Smooth muscle cell (in vitro differentiated cells): Measurements from ENCODE around the gene CHCHD4. TPM values are rescaled to one million over a fixed set of nuclear protein-coding genes. Genes with fewer than 3 reads are reported as not detected.

Source experiments
- DNase-seq: peaks from one replicate; lab custom pipeline; 2025; ENCODE audit not compliant: unreplicated experiment; lab: John Stamatoyannopoulos, UW
- H2AFZ ChIP-seq: fragments of 200-600 bp; sonication (generic); 2 replicates; pipeline ENCODE4 v1.6.0; 2016; ENCODE audit warnings: antibody characterized with exemption, low read depth, mild to moderate bottlenecking
- H3F3A ChIP-seq: fragments of 200-600 bp; sonication (generic); 2 replicates; pipeline ENCODE4 v1.6.0; 2017; ENCODE audit warnings: antibody characterized with exemption, low read depth
- H3K27ac ChIP-seq: fragments of 200-600 bp; sonication (generic); 2 replicates; pipeline ENCODE4 v1.5.1; 2016; ENCODE audit warnings: low read depth, mild to moderate bottlenecking
- H3K27me3 ChIP-seq: fragments of 200-600 bp; sonication (generic); 2 replicates; pipeline ENCODE4 v1.6.1; 2016; ENCODE audit warnings: low read depth, mild to moderate bottlenecking
- H3K36me3 ChIP-seq: fragments of 200-600 bp; sonication (generic); 2 replicates; pipeline ENCODE4 v1.5.1; 2016; ENCODE audit warnings: low read depth
- H3K4me1 ChIP-seq: fragments of 200-600 bp; sonication (generic); 2 replicates; pipeline ENCODE4 v1.5.1; 2016; ENCODE audit warnings: low read depth
- H3K4me2 ChIP-seq: fragments of 200-600 bp; sonication (generic); 2 replicates; pipeline ENCODE4 v1.6.0; 2016; ENCODE audit warnings: mild to moderate bottlenecking
- H3K4me3 ChIP-seq: fragments of 200-600 bp; sonication (generic); 2 replicates; pipeline ENCODE4 v1.5.1; 2016; ENCODE audit warnings: mild to moderate bottlenecking
- H3K79me2 ChIP-seq: fragments of 200-600 bp; sonication (generic); 2 replicates; pipeline ENCODE4 v1.6.0; 2016; ENCODE audit warnings: low read depth, mild to moderate bottlenecking
- H3K9ac ChIP-seq: fragments of 200-600 bp; sonication (generic); 2 replicates; pipeline ENCODE4 v1.6.0; 2016; ENCODE audit warnings: low read depth
- H3K9me3 ChIP-seq: fragments of 200-600 bp; sonication (generic); replicated peaks from 2 replicates; pipeline ENCODE4 v1.5.1; 2016; ENCODE audit warnings: low read depth
- H4K20me1 ChIP-seq: fragments of 200-600 bp; sonication (generic); 2 replicates; pipeline ENCODE4 v1.6.0; 2016; ENCODE audit warnings: low read depth
- CTCF ChIP-seq: fragments of 200-600 bp; sonication (generic); IDR thresholded peaks from 2 replicates; pipeline ENCODE4 v1.5.1; 2017; ENCODE audit warnings: borderline replicate concordance, mild to moderate bottlenecking, antibody characterized with exemption; ENCODE audit not compliant: insufficient read depth, poor library complexity, severe bottlenecking
- WGBS: methylation state at CpG from one replicate; pipeline ENCODE4 v1.1.7; 2016; ENCODE audit warnings: low lambda C conversion rate; 5-methylcytosine and 5-hydroxymethylcytosine counted together
- polyA plus RNA-seq: library from polyadenylated mRNA; unstranded; fragments of >200 nt; fragmentation: Nextera tagmentation; extraction: Ambion mirVana; gene quantifications from 2 replicates; pipeline ENCODE4 v1.2.1, GENCODE V29; 2016
- total RNA-seq: library from RNA; depleted of rRNA; stranded (reverse); fragments of >200 nt; gene quantifications from 2 replicates; pipeline ENCODE4 v1.2.3, GENCODE V29; 2014

CHCHD4 gene
- total and polyA plus RNA-seq, 2 experiments from 2014 or later, result 8.7 to 12.0 TPM

GRCh38 chr3:14132120-14132519 is 7.5 kb upstream of the CHCHD4 start:
- no peak overlapping the region for H3K4me3 ChIP-seq
- H4K20me1 ChIP-seq, result peaks cover 39% of the 10 kb centered on the region
- no peak overlapping the region for H3K27ac ChIP-seq
- WGBS, result 95% methylated on average over 8 of the region's 8 CpGs
- no peaks in the 10 kb centered on the region for H3K27me3 ChIP-seq
- no peaks in the 10 kb centered on the region for H3K4me1 ChIP-seq
- no peak for DNase-seq
- H3K36me3 ChIP-seq, result peaks cover 3% of the 10 kb centered on the region
- TF ChIP-seq CTCF, result no peak
- no peaks in the 10 kb centered on the region for H3K9me3 ChIP-seq
- no peak overlapping the region for H3K4me2 ChIP-seq
- H3F3A ChIP-seq, result no peaks in the 10 kb centered on the region
- no peak overlapping the region for H2AFZ ChIP-seq
- no peak overlapping the region for H3K9ac ChIP-seq
- H3K79me2 ChIP-seq, result peaks cover 25% of the 10 kb centered on the region

GRCh38 chr3:14131134-14131533 is 6.5 kb upstream of the CHCHD4 start:
- H3K9me3 ChIP-seq, result no peaks in the 10 kb centered on the region
- H2AFZ ChIP-seq, result no peak overlapping the region
- H3F3A ChIP-seq, result no peaks in the 10 kb centered on the region
- H3K4me1 ChIP-seq, result peaks cover 5% of the 10 kb centered on the region
- TF ChIP-seq CTCF, result no peak
- H3K4me2 ChIP-seq, result no peak overlapping the region
- H3K27ac ChIP-seq, result no peak overlapping the region
- H4K20me1 ChIP-seq, result peaks cover 48% of the 10 kb centered on the region
- peaks cover 3% of the 10 kb centered on the region for H3K36me3 ChIP-seq
- peaks cover 35% of the 10 kb centered on the region for H3K79me2 ChIP-seq
- WGBS, result 74% methylated on average over 5 of the region's 5 CpGs
- no peaks in the 10 kb centered on the region for H3K27me3 ChIP-seq
- H3K4me3 ChIP-seq, result no peak overlapping the region
- DNase-seq, result no peak
- H3K9ac ChIP-seq, result no peak overlapping the region

- peaks cover 3% of the 10 kb centered on the region for H3K36me3 ChIP-seq
- H2AFZ ChIP-seq, result no peak overlapping the region
- no peaks in the 10 kb centered on the region for H3F3A ChIP-seq
- peaks cover 8% of the 10 kb centered on the region for H3K4me1 ChIP-seq
- H3K9me3 ChIP-seq, result no peaks in the 10 kb centered on the region
- 96% methylated on average over 12 of the region's 12 CpGs for WGBS
- H4K20me1 ChIP-seq, result peaks cover 52% of the 10 kb centered on the region
- no peaks in the 10 kb centered on the region for H3K27me3 ChIP-seq
- TF ChIP-seq CTCF, result no peak
- H3K27ac ChIP-seq, result no peak overlapping the region
- H3K4me3 ChIP-seq, result no peak overlapping the region
- H3K9ac ChIP-seq, result no peak overlapping the region
- no peak for DNase-seq
- no peak overlapping the region for H3K4me2 ChIP-seq
- H3K79me2 ChIP-seq, result peaks cover 35% of the 10 kb centered on the region
Observed at GRCh38 chr3:14130707-14131106, 6.0 kb upstream of the CHCHD4 start.

GRCh38 chr3:14130230-14130629 is 5.6 kb upstream of the CHCHD4 start:
- DNase-seq, result no peak
- H2AFZ ChIP-seq, result no peak overlapping the region
- peaks cover 8% of the 10 kb centered on the region for H3K4me1 ChIP-seq
- H3K9ac ChIP-seq, result no peak overlapping the region
- H3K9me3 ChIP-seq, result no peaks in the 10 kb centered on the region
- no peak overlapping the region for H3K4me3 ChIP-seq
- no peak for TF ChIP-seq CTCF
- WGBS, result 98% methylated on average over 4 of the region's 4 CpGs
- H4K20me1 ChIP-seq, result peaks cover 52% of the 10 kb centered on the region
- peaks cover 1% of the 10 kb centered on the region for H3F3A ChIP-seq
- H3K79me2 ChIP-seq, result peaks cover 35% of the 10 kb centered on the region
- H3K36me3 ChIP-seq, result peaks cover 3% of the 10 kb centered on the region
- H3K4me2 ChIP-seq, result no peak overlapping the region
- H3K27ac ChIP-seq, result no peak overlapping the region
- no peaks in the 10 kb centered on the region for H3K27me3 ChIP-seq
